Nephron progenitor cell (in vitro differentiated cells): ENCODE results near the gene LRFN2.

Source experiments
- DNase-seq: peaks from one replicate; pipeline ENCODE4 v3.0.0; 2021
- H3K27ac Mint-ChIP-seq: 2 replicates; pipeline ENCODE4 v1.8.0; 2021; ENCODE audit warnings: mild to moderate bottlenecking, moderate library complexity, mixed read lengths
- H3K27me3 Mint-ChIP-seq: 2 replicates; pipeline ENCODE4 v1.8.0; 2021; ENCODE audit warnings: mild to moderate bottlenecking, low read depth, mixed read lengths; ENCODE audit not compliant: poor library complexity
- H3K36me3 Mint-ChIP-seq: 2 replicates; pipeline ENCODE4 v1.8.0; 2021; ENCODE audit warnings: low read depth, mixed read lengths
- H3K4me1 Mint-ChIP-seq: 2 replicates; pipeline ENCODE4 v1.8.0; 2021; ENCODE audit warnings: mixed read lengths
- H3K4me3 Mint-ChIP-seq: 2 replicates; pipeline ENCODE4 v1.8.0; 2021; ENCODE audit warnings: mild to moderate bottlenecking, moderate library complexity, mixed read lengths
- H3K9me3 Mint-ChIP-seq: 2 replicates; pipeline ENCODE4 v1.8.0; 2021; ENCODE audit warnings: mild to moderate bottlenecking, moderate library complexity, mixed read lengths
- TF ChIP-seq, protein P1 (sequence below): fragments of 200-600 bp; sonication (generic); IDR thresholded peaks from 2 replicates; pipeline ENCODE4 v1.5.0; 2021; ENCODE audit warnings: antibody characterized with exemption

Gene LRFN2

GRCh38 chr6:40342723-40343122, 244.4 kb downstream of the LRFN2 start:
- Mint-ChIP-seq H3K9me3 (no peaks in the 10 kb centered on the region), H3K4me3 (no peak overlapping the region), H3K36me3 (no peaks in the 10 kb centered on the region), H3K4me1 (peaks cover 72% of the 10 kb centered on the region), H3K27ac (no peak overlapping the region), H3K27me3 (peaks cover 26% of the 10 kb centered on the region)
- DNase-seq: no peak
- TF ChIP-seq, protein P1, sequence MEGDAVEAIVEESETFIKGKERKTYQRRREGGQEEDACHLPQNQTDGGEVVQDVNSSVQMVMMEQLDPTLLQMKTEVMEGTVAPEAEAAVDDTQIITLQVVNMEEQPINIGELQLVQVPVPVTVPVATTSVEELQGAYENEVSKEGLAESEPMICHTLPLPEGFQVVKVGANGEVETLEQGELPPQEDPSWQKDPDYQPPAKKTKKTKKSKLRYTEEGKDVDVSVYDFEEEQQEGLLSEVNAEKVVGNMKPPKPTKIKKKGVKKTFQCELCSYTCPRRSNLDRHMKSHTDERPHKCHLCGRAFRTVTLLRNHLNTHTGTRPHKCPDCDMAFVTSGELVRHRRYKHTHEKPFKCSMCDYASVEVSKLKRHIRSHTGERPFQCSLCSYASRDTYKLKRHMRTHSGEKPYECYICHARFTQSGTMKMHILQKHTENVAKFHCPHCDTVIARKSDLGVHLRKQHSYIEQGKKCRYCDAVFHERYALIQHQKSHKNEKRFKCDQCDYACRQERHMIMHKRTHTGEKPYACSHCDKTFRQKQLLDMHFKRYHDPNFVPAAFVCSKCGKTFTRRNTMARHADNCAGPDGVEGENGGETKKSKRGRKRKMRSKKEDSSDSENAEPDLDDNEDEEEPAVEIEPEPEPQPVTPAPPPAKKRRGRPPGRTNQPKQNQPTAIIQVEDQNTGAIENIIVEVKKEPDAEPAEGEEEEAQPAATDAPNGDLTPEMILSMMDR: no peak

DNA sequence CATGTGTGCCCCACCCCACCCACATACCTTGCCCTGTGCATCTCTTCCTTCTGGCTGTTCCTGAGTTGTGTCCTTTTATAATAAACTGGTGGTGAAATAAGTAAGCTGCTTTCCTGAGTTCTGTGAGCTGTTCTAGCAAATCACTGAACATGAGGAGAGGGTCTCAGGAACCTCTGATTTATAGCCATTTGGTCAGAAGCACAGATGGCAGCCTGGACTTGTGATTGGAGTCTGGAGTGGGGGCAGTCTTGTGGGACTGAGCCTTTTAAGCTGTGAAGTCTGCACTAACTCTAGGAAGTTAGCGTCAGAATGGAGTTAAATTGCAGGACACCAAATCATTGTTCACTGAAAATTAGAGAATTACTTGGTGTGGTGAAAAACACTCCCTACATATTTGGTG, 245.4 kb downstream of the LRFN2 start:
- Mint-ChIP-seq H3K4me1 (peaks cover 74% of the 10 kb centered on the region), H3K27ac (no peak overlapping the region), H3K4me3 (no peak overlapping the region), H3K9me3 (no peaks in the 10 kb centered on the region), H3K36me3 (no peaks in the 10 kb centered on the region), H3K27me3 (peaks cover 24% of the 10 kb centered on the region)
- no peak for DNase-seq
- TF ChIP-seq, protein P1: no peak
